B cell (primary cell): Measurements from ENCODE around the gene SLC19A1. TPM values are rescaled to one million over a fixed set of nuclear protein-coding genes. Genes with fewer than 3 reads are reported as not detected.

Source experiments
- ATAC-seq: fragments of 200-7000 bp; cut with Tn5 transposase; one replicate; pipeline ENCODE4 v1.10.0; 2021; ENCODE audit warnings: low read depth, mild to moderate bottlenecking, moderate number of reproducible peaks, moderate library complexity
- CTCF ChIA-PET: fragments of 350-600 bp; sonication (Branson Sonifier 250); formaldehyde crosslinking; loops from one replicate; lab custom pipeline; 2021; ENCODE audit warnings: antibody characterized with exemption, inconsistent platforms; lab: Charles Lee
- POLR2A ChIA-PET: fragments of 350-600 bp; sonication (Branson Sonifier 250); formaldehyde crosslinking; loops from one replicate; lab custom pipeline; 2021; ENCODE audit warnings: antibody characterized with exemption; lab: Charles Lee
- DNase-seq: peaks from one replicate; pipeline ENCODE4 v3.0.0; 2013
- H2AFZ ChIP-seq: 2 replicates; pipeline ENCODE4 v1.6.1; 2012; ENCODE audit warnings: mild to moderate bottlenecking, low read depth, low read length; ENCODE audit not compliant: insufficient read depth, poor library complexity, severe bottlenecking
- H3K27ac ChIP-seq, 2 donors: 1 replicate in 1 of 2; 2 replicates in 1 of 2; pipeline ENCODE4 v1.5.1; 2012 to 2013; ENCODE audit warnings: low read length in 2 of 2, mild to moderate bottlenecking in 2 of 2, moderate library complexity in 1 of 2
- H3K27me3 ChIP-seq, 4 experiments: fragments of 200-600 bp in 1 of 4; sonication (generic) in 1 of 4; replicated peaks in 1 of 4; 1 replicate in 2 of 4; 2 replicates in 2 of 4; pipeline versions ENCODE4 v1.6.1 to v1.7.0; 2013 to 2016; ENCODE audit warnings: low read length in 3 of 4, mild to moderate bottlenecking in 2 of 4, mixed read lengths in 1 of 4, moderate library complexity in 1 of 4; ENCODE audit not compliant: insufficient read depth in 4 of 4, control insufficient read depth in 3 of 4; ENCODE audit errors: control extremely low read depth in 1 of 4
- H3K36me3 ChIP-seq, 2 experiments: replicated peaks in 1 of 2; 1 replicate in 1 of 2; 2 replicates in 1 of 2; pipeline versions ENCODE4 v1.6.1 to v1.7.1; 2013; ENCODE audit warnings: low read length in 1 of 2; ENCODE audit not compliant: insufficient read depth in 2 of 2, control insufficient read depth in 1 of 2; ENCODE audit errors: control extremely low read depth in 1 of 2, extremely low read depth in 1 of 2
- H3K4me1 ChIP-seq, 2 donors: fragments of 200-600 bp in 1 of 2; sonication (generic) in 1 of 2; 1 replicate in 1 of 2; 2 replicates in 1 of 2; pipeline versions ENCODE4 v1.5.1 to v1.6.1; 2013 to 2017; ENCODE audit warnings: low read length in 2 of 2; ENCODE audit not compliant: control insufficient read depth in 2 of 2, insufficient read depth in 2 of 2
- H3K4me2 ChIP-seq: replicated peaks from 2 replicates; pipeline ENCODE3; 2012; ENCODE audit warnings: mild to moderate bottlenecking, low read depth, low read length; ENCODE audit not compliant: poor library complexity, severe bottlenecking
- H3K4me3 ChIP-seq, 5 experiments: fragments of 200-600 bp in 1 of 5; sonication (generic) in 1 of 5; 1 replicate in 3 of 5; 2 replicates in 2 of 5; pipeline versions ENCODE4 v1.5.1 to v1.7.0; 2011 to 2016; ENCODE audit warnings: low read length in 4 of 5, mild to moderate bottlenecking in 4 of 5, low read depth in 2 of 5, control low read depth in 1 of 5, moderate library complexity in 1 of 5; ENCODE audit not compliant: insufficient read depth in 1 of 5; ENCODE audit errors: control extremely low read depth in 1 of 5, extremely low read depth in 1 of 5
- H3K79me2 ChIP-seq: fragments of 200-600 bp; sonication (generic); one replicate; pipeline ENCODE4 v1.6.0; 2016; ENCODE audit warnings: low read length; ENCODE audit not compliant: control insufficient read depth, insufficient read depth
- H3K9ac ChIP-seq: fragments of 200-600 bp; sonication (generic); 2 replicates; pipeline ENCODE4 v1.6.1; 2017; ENCODE audit warnings: mild to moderate bottlenecking, low read length, moderate library complexity
- H3K9me3 ChIP-seq, 3 donors: one replicate each; pipeline versions ENCODE4 v1.6.1 to v1.7.1; 2013; ENCODE audit warnings: low read length in 2 of 3; ENCODE audit not compliant: control insufficient read depth in 2 of 3, insufficient read depth in 1 of 3; ENCODE audit errors: control extremely low read depth in 1 of 3
- H4K20me1 ChIP-seq: 2 replicates; pipeline ENCODE4 v1.6.0; 2012; ENCODE audit warnings: mild to moderate bottlenecking, low read length; ENCODE audit not compliant: insufficient read depth, control insufficient read depth, poor library complexity, severe bottlenecking
- H3K27ac Mint-ChIP-seq: one replicate; pipeline ENCODE4 v1.8.0; 2021; ENCODE audit warnings: mixed read lengths
- H3K27me3 Mint-ChIP-seq: one replicate; pipeline ENCODE4 v1.8.0; 2021; ENCODE audit warnings: mixed read lengths
- H3K4me1 Mint-ChIP-seq: one replicate; pipeline ENCODE4 v1.8.0; 2021; ENCODE audit warnings: mixed read lengths
- H3K4me3 Mint-ChIP-seq: one replicate; pipeline ENCODE4 v1.8.0; 2021; ENCODE audit warnings: mixed read lengths
- H3K9me3 Mint-ChIP-seq: one replicate; pipeline ENCODE4 v1.8.0; 2022; ENCODE audit warnings: mixed read lengths; ENCODE audit not compliant: insufficient read depth
- EZH2 ChIP-seq: IDR thresholded peaks from 2 replicates; pipeline ENCODE4 v1.6.1; 2012; ENCODE audit warnings: borderline replicate concordance, low read depth, mild to moderate bottlenecking, moderate library complexity, low read length; ENCODE audit not compliant: insufficient read depth, poor library complexity, severe bottlenecking
- WGBS: methylation state at CpG from one replicate; pipeline ENCODE4 v1.1.5; 2013; ENCODE audit warnings: missing lambda C conversion rate; ENCODE audit not compliant: insufficient coverage; 5-methylcytosine and 5-hydroxymethylcytosine counted together
- intact Hi-C: fragments of 100-400 bp; cut with micrococcal nuclease; formaldehyde crosslinking; loops from one replicate; pipeline ENCODE4 v1.10.0; 2022
- polyA plus RNA-seq: library from polyadenylated mRNA; depleted of rRNA; stranded (reverse); fragments of >200 nt; gene quantifications from 2 replicates; pipeline ENCODE4 v1.2.3, GENCODE V29; 2012
- total RNA-seq, 2 donors: library from RNA; stranded (reverse); fragments of 120-200 nt in 1 of 2; gene quantifications; 1 replicate in 1 of 2; 2 replicates in 1 of 2; pipeline versions ENCODE4 v1.2.3 to v1.2.4, GENCODE V29; 2013 to 2022
- TF ChIP-seq, protein P1 (sequence below): fragments of 200-600 bp; IDR thresholded peaks from one replicate; pipeline ENCODE4 v1.8.0; 2022; ENCODE audit warnings: antibody characterized with exemption, mild to moderate bottlenecking

Gene SLC19A1
- total and polyA plus RNA-seq, 2 donors (not counting 1 experiment from before 2014, with no cell fraction given) = 8.7 to 10.1 TPM

DNA sequence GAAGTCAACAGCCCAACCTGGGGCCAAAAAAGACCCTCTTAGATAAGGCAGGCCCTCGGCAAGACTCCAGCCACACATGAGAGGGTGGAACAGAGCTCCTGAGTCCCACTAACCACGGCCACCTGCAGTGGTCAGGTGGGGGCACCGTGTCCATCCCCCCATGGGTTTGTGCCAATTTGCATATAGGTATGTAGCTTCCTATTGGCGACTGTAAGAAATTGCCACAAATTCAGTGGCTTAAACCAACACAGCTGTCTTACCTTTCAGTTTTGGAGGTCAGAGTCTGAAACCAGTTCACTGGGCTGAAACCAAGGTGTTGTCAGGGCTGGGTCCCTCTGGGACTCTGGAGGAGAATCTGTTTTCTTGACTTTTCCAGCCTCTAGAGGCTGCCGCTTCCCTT lies 77.9 kb downstream of the SLC19A1 start:
- Mint-ChIP-seq H3K27ac (no peak overlapping the region), H3K9me3 (no peaks in the 10 kb centered on the region), H3K4me1 (peaks cover 8% of the 10 kb centered on the region), H3K4me3 (no peak overlapping the region), H3K27me3 (peaks cover 16% of the 10 kb centered on the region)
- CTCF ChIA-PET = no interaction called here
- no peak overlapping the region for H3K27ac ChIP-seq
- peaks cover 0 to 3% of the 10 kb centered on the region in 2 donors for H3K4me1 ChIP-seq
- peaks cover 0 to 19% (median 8%) of the 10 kb centered on the region in 3 donors for H3K9me3 ChIP-seq
- no peak overlapping the region for H2AFZ ChIP-seq
- H3K79me2 ChIP-seq = no peaks in the 10 kb centered on the region
- H3K9ac ChIP-seq = no peak overlapping the region
- ATAC-seq = peak; percentile 28
- TF ChIP-seq, protein P1, sequence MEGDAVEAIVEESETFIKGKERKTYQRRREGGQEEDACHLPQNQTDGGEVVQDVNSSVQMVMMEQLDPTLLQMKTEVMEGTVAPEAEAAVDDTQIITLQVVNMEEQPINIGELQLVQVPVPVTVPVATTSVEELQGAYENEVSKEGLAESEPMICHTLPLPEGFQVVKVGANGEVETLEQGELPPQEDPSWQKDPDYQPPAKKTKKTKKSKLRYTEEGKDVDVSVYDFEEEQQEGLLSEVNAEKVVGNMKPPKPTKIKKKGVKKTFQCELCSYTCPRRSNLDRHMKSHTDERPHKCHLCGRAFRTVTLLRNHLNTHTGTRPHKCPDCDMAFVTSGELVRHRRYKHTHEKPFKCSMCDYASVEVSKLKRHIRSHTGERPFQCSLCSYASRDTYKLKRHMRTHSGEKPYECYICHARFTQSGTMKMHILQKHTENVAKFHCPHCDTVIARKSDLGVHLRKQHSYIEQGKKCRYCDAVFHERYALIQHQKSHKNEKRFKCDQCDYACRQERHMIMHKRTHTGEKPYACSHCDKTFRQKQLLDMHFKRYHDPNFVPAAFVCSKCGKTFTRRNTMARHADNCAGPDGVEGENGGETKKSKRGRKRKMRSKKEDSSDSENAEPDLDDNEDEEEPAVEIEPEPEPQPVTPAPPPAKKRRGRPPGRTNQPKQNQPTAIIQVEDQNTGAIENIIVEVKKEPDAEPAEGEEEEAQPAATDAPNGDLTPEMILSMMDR = no peak
- DNase-seq = no peak
- H3K4me2 ChIP-seq = no peak overlapping the region
- no peaks in the 10 kb centered on the region for H4K20me1 ChIP-seq
- POLR2A ChIA-PET = no interaction called here
- H3K36me3 ChIP-seq = no peaks in the 10 kb centered on the region
- H3K4me3 ChIP-seq = no peak overlapping the region
- intact Hi-C loops = no loop called here
- H3K27me3 ChIP-seq = peaks cover 0 to 2% (median 0%) of the 10 kb centered on the region in 4 experiments
- WGBS = 89% methylated on average over 4 of the region's 5 CpGs

DNA sequence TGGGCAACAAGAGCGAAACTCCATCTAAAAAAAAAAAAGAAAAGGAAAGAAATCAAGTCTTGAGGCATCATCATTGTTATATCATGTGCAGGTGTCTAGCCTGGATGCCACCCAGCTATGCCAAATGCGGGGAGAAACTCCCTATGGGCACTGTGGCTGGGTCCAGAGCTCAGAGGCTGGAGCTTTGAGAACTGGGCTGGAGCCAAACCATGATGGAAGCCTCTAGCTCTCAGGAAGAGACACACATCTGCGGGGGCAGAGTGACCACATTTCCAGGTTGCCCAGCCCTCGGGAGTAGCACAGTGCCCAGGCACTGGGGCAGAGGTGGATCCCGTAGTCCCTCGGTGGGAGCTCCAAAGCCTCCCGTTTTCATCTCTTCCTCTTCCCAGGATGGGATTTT lies 78.4 kb downstream of the SLC19A1 start:
- WGBS = 85% methylated on average over 4 of the region's 7 CpGs
- no peak overlapping the region for H3K4me3 Mint-ChIP-seq
- POLR2A ChIA-PET = no interaction called here

More for the DNA sequence above, 78.4 kb downstream of the SLC19A1 start:
- CTCF ChIA-PET = no interaction called here
- no peaks in the 10 kb centered on the region for H3K36me3 ChIP-seq
- intact Hi-C loops = no loop called here
- TF ChIP-seq, protein P1 = no peak
- TF ChIP-seq EZH2 = no peak
- peaks cover 0 to 2% (median 0%) of the 10 kb centered on the region in 4 experiments for H3K27me3 ChIP-seq
- no peak overlapping the region for H3K9ac ChIP-seq
- H3K4me1 Mint-ChIP-seq = peaks cover 8% of the 10 kb centered on the region
- no peak overlapping the region for H3K4me2 ChIP-seq
- no peak overlapping the region for H2AFZ ChIP-seq
- no peaks in the 10 kb centered on the region for H3K79me2 ChIP-seq
- H3K27ac ChIP-seq = no peak overlapping the region
- no peak for DNase-seq
- H3K9me3 ChIP-seq = peaks cover 0 to 19% (median 8%) of the 10 kb centered on the region in 3 donors
- no peaks in the 10 kb centered on the region for H4K20me1 ChIP-seq
- peaks cover 0 to 3% of the 10 kb centered on the region in 2 donors for H3K4me1 ChIP-seq
- no peak for ATAC-seq
- H3K9me3 Mint-ChIP-seq = no peaks in the 10 kb centered on the region
- no peak overlapping the region for H3K27ac Mint-ChIP-seq
- peaks cover 16% of the 10 kb centered on the region for H3K27me3 Mint-ChIP-seq
- H3K4me3 ChIP-seq = no peak overlapping the region
